SK-N-SH treated with all-trans-retinoic acid at 6 μM for 48 hours (cell line): ENCODE data around the gene UBE2G1.

ENCODE experiments used
- ARNTL ChIP-seq: fragments of 450-650 bp; formaldehyde crosslinking; IDR thresholded peaks from 2 replicates; pipeline ENCODE4 v1.5.0; 2020; ENCODE audit warnings: low read depth, mild to moderate bottlenecking, moderate library complexity, borderline replicate concordance
- BACH2 ChIP-seq: fragments of 250-450 bp; sonication (Bioruptor Pico); IDR thresholded peaks from 2 replicates; pipeline ENCODE4 v1.9.0; 2021; ENCODE audit warnings: mild to moderate bottlenecking, borderline replicate concordance
- CREB5 ChIP-seq: fragments of 250-450 bp; sonication (Bioruptor Pico); IDR thresholded peaks from 2 replicates; pipeline ENCODE4 v1.5.1; 2020; ENCODE audit warnings: low read depth, mild to moderate bottlenecking, moderate library complexity
- CSRNP3 ChIP-seq: fragments of 250-450 bp; sonication (Bioruptor Pico); IDR thresholded peaks from 2 replicates; pipeline ENCODE4 v1.5.1; 2021; ENCODE audit warnings: mild to moderate bottlenecking, moderate library complexity
- ESRRG ChIP-seq: fragments of 250-450 bp; sonication (Bioruptor Pico); IDR thresholded peaks from 2 replicates; pipeline ENCODE4 v1.6.1; 2021; ENCODE audit warnings: mild to moderate bottlenecking
- GLIS3 ChIP-seq: fragments of 250-450 bp; sonication (Bioruptor Pico); IDR thresholded peaks from 2 replicates; pipeline ENCODE4 v1.5.0; 2020; ENCODE audit warnings: mild to moderate bottlenecking, moderate library complexity
- ISL1 ChIP-seq: fragments of 250-450 bp; sonication (Bioruptor Pico); IDR thresholded peaks from 2 replicates; pipeline ENCODE4 v2.1.2; 2022; ENCODE audit warnings: mild to moderate bottlenecking, moderate library complexity
- PATZ1 ChIP-seq: fragments of 250-450 bp; sonication (Bioruptor Pico); IDR thresholded peaks from 2 replicates; pipeline ENCODE4 v1.8.0; 2020; ENCODE audit warnings: mild to moderate bottlenecking, moderate library complexity, borderline replicate concordance
- PPARA ChIP-seq: fragments of 250-450 bp; sonication (Bioruptor Pico); IDR thresholded peaks from 2 replicates; pipeline ENCODE4 v1.5.0; 2020; ENCODE audit warnings: mild to moderate bottlenecking, borderline replicate concordance
- RARB ChIP-seq: fragments of 250-450 bp; sonication (Bioruptor Pico); IDR thresholded peaks from 2 replicates; pipeline ENCODE4 v1.8.0; 2021; ENCODE audit warnings: mild to moderate bottlenecking, moderate library complexity
- TCF4 ChIP-seq: fragments of 250-450 bp; sonication (Bioruptor Pico); IDR thresholded peaks from 2 replicates; pipeline ENCODE4 v1.8.0; 2021; ENCODE audit warnings: mild to moderate bottlenecking, moderate library complexity, borderline replicate concordance
- ZFP30 ChIP-seq: fragments of 450-650 bp; formaldehyde crosslinking; IDR thresholded peaks from 2 replicates; pipeline ENCODE4 v1.5.0; 2022; ENCODE audit warnings: mild to moderate bottlenecking, moderate library complexity
- ZNF565 ChIP-seq: fragments of 450-650 bp; formaldehyde crosslinking; conservative IDR thresholded peaks from 2 replicates; pipeline ENCODE4 v1.5.0; 2020; ENCODE audit warnings: low read depth, mild to moderate bottlenecking, moderate library complexity

GRCh38 chr17:4229627-4230541 lies 136.6 kb downstream of the UBE2G1 start:
- peak; percentile 75; the same call in 1 of the 2 replicates for TF ChIP-seq PATZ1 (CRISPR knock-in tag)
- TF ChIP-seq TCF4, result peak; percentile 78
- 0 out of 2 replicates have a peak, but pooled peaks have one; percentile 44 for TF ChIP-seq GLIS3 (CRISPR knock-in tag)
- TF ChIP-seq PPARA, result no peak
- TF ChIP-seq RARB (CRISPR knock-in tag), result no peak
- no peak for TF ChIP-seq CSRNP3 (CRISPR knock-in tag)
- no peak for TF ChIP-seq ZNF565 (CRISPR knock-in tag)
- TF ChIP-seq ISL1, result peak; percentile 84
- TF ChIP-seq ZFP30 (CRISPR knock-in tag), result no peak
- TF ChIP-seq ESRRG, result no peak
- no peak for TF ChIP-seq BACH2 (CRISPR knock-in tag)
- TF ChIP-seq ARNTL, result no peak
- TF ChIP-seq CREB5 (CRISPR knock-in tag), result peak; percentile 54
